HL-60/S4 treated with retinoic acid at 250 ng/mL for 4 days and 3 days (cell line): Measurements from ENCODE around the gene BTRC.

Source experiments
- in situ Hi-C: fragments of 300-500 bp; cut with MboI; formaldehyde crosslinking; loops from 2 replicates; pipeline ENCODE4 v1.7.0; 2022; ENCODE audit warnings: low sequenced_read_pairs

BTRC gene

GRCh38 chr10:101476383-101476782 lies 122.4 kb downstream of the BTRC start:
- in situ Hi-C loops: no loop called here

- in situ Hi-C loops: no loop called here
Measured at GRCh38 chr10:101478956-101479355, 125.0 kb downstream of the BTRC start.

- in situ Hi-C loops: no loop called here
Measured at GRCh38 chr10:101481256-101481655, 127.3 kb downstream of the BTRC start.

- in situ Hi-C loops: no loop called here
Measured at GRCh38 chr10:101482568-101482967, 128.6 kb downstream of the BTRC start.

GRCh38 chr10:101484175-101484745 lies 130.3 kb downstream of the BTRC start:
- in situ Hi-C loops: no loop called here

GRCh38 chr10:101485207-101485606 lies 131.2 kb downstream of the BTRC start:
- in situ Hi-C loops: no loop called here

- in situ Hi-C loops: no loop called here
Measured at GRCh38 chr10:101485681-101486554, 132.0 kb downstream of the BTRC start.

- in situ Hi-C loops: no loop called here
Measured at GRCh38 chr10:101487399-101487798, 133.4 kb downstream of the BTRC start.

- in situ Hi-C loops: no loop called here
Measured at GRCh38 chr10:101489355-101489754, 135.4 kb downstream of the BTRC start.

- in situ Hi-C loops: no loop called here
Measured at GRCh38 chr10:101490026-101490425, 136.1 kb downstream of the BTRC start.

- in situ Hi-C loops: no loop called here
Measured at GRCh38 chr10:101492205-101492604, 138.2 kb downstream of the BTRC start.

- in situ Hi-C loops: no loop called here
Measured at GRCh38 chr10:101492814-101493213, 138.8 kb downstream of the BTRC start.

GRCh38 chr10:101493249-101493648 lies 139.3 kb downstream of the BTRC start:
- in situ Hi-C loops: no loop called here

- in situ Hi-C loops: no loop called here
Measured at GRCh38 chr10:101493782-101494281, 139.9 kb downstream of the BTRC start.

GRCh38 chr10:101494650-101495049 lies 140.7 kb downstream of the BTRC start:
- in situ Hi-C loops: no loop called here

GRCh38 chr10:101495324-101495925 lies 141.5 kb downstream of the BTRC start:
- in situ Hi-C loops: no loop called here

GRCh38 chr10:101504438-101504837 lies 150.5 kb downstream of the BTRC start:
- in situ Hi-C loops: no loop called here

GRCh38 chr10:101506829-101507661 lies 153.1 kb downstream of the BTRC start:
- in situ Hi-C loops: no loop called here

GRCh38 chr10:101507828-101508227 lies 153.9 kb downstream of the BTRC start:
- in situ Hi-C loops: no loop called here

GRCh38 chr10:101511938-101512337 lies 158.0 kb downstream of the BTRC start:
- in situ Hi-C loops: no loop called here

- in situ Hi-C loops: no loop called here
Measured at GRCh38 chr10:101512738-101513137, 158.8 kb downstream of the BTRC start.
